HG02642 (cell line): ENCODE measurements around the gene CFAP251.

Experiments
- ATAC-seq: cut with Tn5 transposase; IDR thresholded peaks from one replicate; pipeline ENCODE4 v1.9.1; 2021; ENCODE audit warnings: mild to moderate bottlenecking; ENCODE audit not compliant: unreplicated experiment, poor library complexity

Gene CFAP251

DNA sequence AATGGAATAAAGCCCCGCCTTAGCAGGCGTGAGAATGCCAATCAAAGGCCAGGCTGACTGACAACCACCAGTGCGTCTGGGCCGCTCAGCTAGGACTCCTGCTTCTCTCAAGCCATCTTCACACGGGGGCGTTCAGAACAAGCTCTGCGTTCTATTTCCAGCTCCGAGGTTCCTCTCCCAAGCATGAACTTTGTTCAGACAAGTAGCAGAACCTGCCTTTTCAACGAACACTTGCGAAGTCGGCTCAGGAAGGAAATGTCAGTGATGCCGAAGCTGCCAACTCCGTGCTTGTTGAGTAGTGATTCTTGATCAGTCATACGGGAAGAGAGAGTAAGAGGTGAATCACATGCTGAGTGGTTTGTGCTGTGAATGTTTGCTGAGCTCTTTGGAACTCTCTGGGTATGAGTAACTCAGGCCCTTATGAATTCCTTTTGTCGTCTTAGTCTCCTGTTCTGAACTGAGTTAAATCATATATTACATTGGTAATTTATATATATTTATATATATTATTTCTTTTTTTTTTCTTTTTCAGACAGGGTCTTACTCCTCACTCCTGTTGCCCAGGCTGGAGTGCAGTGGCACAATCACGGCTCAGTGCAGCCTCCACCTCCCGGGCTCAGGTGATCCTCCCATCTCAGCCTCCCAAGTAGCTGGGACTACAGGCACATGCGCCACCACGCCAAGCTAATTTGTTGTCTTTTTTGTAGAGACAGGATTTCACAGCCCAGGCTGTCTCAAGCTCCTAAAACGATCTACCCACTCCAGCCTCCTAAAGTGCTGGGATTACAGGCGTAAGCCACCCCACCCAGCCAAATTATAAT lies 73.9 kb downstream of the CFAP251 start:
- ATAC-seq = peak; percentile 65

DNA sequence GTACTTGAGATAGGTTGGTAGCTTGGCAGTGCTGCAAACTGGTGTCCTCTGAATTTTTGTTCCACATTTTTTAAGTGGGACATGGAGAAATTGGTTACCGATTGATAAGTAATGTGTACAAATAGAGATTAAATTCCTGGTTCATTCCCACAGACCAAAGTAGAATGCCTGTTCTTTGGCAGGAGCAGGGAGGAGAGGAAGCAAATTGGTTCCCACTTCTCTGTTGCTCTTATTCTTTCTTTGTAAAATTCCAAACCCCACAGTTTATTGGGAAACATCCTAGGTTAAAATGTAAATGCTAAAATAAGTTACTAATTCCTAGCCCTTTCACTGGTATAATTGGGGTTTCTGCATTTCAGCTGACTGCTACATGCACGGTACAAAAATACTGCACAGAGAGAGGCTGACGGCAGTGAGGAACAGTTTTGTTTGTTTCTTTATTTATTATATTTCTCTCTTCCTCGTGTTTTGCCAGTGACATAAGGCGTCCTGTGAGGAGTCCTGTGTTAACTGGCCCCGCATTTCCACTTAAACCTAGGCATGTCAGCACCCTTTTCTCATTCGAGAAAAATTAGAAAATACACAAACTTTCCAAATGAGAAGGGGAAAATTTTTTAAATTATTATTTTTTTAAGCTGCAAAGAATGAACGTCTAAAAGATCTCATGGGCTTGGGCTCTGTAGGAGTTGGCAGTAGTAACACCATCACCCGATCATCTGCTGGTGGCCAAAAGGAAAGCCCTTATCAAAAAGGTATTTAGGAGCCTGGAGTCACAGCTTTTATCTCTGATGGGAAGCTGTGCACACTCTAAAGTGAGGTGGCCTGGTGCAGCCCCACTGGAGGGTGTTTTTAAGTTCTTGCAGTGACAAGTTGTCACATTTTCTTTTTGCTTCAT lies 77.9 kb downstream of the CFAP251 start:
- no peak for ATAC-seq

DNA sequence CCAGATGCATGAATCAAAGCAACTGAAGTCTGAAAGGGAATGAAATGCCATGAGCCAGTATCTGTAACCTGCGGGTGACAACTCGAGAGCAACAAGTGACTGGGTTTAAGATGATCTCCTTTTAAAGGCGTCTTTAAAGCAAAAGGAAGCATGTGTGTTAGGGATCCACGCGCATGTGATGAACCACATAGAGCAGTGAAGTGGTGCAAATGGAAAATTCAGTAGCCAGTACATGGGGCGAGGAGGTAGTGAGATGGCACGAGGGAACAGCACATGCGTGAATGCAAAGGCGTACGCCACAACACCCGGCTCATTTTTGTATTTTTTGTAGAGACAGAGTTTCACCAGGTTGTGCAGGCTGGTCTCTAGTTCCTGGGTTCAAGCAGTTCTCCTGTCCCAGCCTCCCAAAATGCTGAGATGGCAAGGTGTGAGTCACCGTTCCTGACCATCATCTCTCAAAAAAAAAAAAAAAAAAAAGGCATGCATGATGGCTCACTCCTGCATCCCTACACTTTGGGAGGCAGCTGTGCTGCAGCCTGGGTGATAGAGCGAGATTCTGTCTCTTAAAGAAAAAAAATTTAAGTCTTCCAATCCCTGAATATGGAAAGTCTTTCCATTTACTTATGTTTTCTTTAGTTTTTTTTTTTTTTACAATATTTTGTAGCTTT lies 78.7 kb downstream of the CFAP251 start:
- no peak for ATAC-seq

DNA sequence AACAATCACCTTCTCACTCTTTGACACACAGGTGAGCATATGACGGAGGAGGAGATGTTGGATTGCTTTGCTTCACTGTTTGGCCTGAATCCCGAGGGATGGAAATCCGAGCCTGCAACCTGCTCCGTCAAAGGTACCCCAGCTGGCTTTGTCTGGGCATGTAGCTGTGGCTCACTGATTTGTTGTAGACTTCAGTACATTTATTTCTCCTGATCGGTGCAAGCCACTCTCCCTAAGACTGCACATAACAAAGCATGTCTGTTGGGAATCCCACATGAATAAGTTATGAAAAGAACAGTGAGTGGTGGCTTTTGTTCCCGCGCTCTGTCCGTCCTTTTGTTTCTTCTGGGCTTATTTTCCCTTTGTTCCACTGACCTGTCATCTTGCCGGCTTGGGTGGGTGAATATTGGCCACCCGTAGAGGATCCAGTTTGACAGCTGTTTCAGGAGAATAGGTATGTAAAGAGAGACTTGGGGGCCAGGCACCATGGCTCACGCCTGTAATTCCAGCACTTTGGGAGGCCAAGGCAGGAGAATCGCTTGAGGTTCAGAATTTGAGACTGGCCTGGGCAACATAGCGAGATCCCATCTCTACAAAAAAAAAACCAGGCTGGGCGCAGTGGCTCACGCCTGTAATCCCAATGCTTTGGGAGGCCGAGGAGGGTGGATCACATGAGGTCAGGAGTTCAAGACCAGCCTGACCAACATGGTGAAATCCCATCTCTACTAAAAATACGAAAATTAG lies 83.2 kb downstream of the CFAP251 start:
- no peak for ATAC-seq

DNA sequence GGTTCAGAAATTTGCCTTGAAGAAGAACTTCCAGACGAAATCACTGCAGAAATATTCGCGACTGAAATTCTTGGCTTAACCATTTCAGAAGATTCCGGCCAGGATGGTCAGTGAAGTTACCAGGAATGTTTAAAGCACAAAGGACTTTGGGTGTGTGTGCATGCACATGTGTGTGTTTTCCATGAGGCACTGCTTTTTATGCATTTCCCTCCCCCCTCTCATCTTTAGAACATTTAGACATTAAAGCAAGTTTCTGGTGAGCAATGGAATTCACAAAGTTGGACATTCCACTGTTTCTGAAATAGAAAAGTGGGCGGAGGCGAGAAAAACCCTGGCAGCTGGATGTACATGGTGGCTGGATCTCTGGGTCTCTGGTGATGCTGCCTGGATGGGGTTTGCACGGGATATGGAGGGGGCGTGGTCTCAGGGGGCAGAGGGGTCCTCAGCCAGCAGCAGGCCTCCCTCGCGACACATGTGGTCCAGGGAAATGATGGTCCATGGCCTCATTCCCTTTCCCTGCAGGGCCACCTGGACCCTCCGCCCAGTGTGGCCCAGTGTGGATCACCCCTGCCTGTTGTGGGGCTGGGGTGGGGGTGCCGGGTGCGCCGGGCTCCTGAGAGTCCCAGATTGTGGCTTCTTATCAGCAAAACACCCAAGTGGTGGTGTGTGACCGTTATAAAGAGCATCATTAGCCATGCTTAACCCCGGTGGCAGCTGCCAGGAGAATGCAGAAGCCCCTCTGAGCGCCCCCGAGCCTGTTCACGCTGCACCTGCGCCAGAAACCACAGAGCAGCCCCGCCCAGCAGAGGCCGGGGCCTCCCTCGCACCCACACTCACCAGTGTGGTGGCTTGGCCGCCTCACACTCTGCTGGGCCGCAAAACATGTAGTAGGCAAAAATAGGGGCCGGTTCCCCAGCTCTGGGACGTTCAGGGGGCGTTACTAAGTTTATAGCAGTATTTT lies 85.5 kb downstream of the CFAP251 start:
- ATAC-seq = peak; percentile 55

DNA sequence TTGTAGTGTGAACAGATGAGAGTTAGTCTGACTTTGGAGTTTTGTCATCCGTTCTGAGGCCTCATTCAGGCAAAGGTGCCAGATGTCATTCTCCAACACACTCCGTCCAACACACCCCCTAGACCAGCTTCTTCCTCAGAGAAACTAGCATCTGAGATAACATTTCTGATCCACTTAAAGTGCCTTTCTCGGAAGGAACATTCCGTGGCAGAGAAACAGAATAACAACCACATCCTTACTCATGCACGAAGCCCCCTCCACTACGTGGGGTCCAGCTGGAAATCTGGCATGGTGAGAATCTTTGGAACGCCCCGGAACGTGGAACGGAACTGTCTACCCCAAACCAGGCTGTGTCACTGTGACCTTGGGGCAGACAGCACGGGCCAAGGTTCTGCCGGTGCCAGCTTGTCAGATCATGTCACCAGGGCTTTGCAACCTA lies 86.3 kb downstream of the CFAP251 start:
- ATAC-seq = peak; percentile 23

DNA sequence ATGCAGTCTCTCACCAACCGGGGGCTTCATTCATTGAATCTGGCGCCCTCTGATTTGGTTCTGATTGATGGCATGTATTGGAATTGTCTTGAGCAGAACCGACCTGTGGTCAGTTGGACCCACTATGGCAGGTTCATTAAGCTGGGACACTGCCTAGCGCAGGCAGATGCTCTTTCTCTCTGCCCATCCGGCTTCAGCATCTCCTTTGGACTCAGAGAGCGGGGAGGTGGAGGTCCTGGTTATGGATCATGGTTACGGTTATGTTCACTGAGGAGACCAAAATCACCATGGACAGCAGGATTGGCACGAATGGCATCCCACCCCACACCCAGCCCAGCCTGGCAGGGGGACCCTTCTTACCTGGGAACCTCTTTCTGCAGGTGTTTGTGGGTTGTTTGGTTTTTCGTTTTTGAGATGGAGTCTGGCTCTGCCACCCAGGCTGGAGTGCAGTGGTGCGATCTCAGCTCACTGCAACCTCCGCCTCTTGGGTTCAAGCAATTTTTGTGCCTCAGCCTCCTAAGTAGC lies 86.9 kb downstream of the CFAP251 start:
- ATAC-seq = no peak

DNA sequence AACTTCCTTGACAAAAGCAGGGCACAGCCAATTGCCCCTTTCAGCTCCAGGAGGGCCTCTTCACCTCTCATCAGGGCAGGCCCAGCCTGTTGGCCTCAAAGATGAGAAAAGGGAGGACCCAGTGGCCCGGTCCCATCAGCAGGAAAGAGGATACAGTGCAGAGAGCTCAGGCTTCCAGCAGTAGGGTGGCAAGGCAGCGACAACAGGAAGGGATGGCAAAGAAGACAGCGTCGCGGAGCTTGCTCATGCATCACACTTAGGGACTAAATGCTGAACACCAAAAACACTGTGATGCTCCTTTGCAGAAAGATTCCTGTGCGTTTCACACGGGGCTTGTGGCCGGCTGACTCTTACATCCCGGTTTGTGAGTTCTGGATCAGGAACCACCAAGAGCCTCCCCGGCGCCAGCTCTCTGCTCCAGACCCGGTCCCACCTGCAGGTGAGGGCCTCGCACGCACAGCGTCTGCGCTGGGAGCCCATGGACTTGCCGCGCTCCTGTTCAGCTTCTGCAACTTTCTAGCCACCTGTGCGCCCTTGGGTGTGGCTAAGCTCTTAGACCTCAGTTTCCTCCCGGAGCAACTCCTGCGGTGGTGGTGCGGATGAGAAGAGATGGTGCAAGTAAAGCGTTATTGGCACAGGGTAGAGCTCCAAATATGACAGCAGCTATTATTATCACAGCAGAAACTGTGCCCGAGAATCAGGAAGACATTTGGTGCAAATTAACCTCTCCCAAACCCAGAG lies 88.0 kb downstream of the CFAP251 start:
- no peak for ATAC-seq

DNA sequence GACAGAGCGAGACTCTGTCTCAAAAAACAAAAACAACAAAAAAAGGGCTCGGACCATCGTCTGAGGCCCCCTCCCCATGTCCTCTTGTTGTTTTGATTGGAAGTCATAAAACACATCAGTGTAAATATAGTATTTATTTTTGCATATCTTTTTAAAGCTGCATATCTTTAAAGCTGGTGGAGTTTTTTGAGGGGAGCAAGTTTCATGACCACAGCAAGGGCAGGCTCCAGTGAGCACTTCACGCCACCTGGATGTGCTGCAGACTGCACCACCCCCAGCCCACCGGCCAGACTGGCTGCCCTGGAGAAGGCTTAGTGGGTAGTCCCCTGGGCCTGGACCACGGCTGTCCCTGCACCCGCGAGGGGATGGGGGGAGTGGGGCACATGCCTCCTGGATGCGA lies 91.3 kb downstream of the CFAP251 start:
- no peak for ATAC-seq

DNA sequence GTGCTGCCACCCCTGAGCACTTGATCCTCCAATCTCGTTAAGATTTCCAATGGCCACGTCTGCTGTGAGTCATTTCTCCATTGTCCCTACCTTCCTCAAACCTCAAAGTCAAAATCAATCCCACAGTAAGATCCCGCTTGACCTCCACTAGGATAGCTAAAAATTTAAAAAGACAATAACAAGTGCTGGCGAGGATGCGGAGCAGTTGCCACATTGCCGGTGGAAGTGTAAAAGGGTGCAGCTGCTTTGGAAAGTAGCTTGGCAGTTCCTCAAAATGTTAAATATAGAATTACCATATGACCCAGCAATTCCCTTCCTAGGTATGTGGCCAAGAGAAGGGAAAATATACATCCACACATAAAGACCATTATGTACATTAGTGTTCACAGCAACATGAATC lies 93.8 kb downstream of the CFAP251 start:
- ATAC-seq = no peak

DNA sequence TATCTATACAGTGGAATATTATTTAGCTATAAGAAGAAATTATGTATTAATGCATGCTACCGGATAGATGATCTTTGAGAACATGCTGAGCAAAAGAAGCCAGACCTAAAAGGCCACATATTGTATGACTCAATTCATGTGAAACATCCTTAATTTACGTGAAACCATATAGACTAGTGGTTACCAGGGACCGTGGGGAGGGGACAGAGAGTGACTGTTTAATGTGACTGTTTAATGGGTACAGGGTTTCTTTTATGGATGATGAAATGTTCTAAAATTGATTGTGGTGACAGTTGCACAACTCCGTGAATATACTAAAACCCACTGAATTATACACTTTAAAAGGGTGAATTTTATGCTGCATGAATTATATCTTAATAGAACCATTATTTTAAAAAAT lies 94.7 kb downstream of the CFAP251 start:
- ATAC-seq = no peak

DNA sequence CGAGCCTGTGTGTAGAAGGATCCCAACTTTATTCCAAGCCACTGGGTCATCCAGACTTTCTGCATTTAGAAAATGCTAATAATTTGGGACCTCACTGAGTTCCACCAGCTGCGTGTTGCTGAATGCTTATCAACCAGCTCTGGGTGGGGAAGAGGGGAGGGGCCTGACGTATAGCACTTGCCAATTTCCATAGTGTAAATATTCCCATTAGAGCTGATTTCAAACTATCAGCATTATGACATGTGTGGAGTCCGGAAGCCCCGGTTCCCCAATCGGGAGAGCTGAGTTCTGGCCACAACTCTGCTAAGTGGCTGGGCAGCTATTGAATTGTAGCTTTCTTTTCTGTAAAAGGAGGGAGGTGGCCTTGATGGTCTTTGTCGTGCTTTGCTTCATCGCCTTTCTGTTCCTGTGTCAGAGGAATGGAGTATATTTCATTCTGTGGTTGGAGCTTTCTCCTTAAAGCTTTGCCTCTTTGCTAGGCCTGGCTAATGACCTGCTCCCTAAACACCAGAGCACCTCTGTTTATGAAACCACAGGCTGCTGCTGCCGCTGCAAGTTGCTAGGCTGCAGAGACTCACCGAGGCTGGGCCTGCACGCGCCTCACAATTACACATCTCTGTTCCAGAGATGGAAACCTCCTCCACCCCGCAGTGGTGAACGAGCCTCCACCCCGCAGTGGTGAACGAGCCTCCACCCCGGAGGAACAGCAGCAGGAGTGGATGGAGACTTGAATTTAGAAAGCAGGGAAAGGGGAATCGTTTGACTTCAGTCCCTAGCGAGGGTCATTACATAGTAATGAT lies 95.6 kb downstream of the CFAP251 start:
- no peak for ATAC-seq

DNA sequence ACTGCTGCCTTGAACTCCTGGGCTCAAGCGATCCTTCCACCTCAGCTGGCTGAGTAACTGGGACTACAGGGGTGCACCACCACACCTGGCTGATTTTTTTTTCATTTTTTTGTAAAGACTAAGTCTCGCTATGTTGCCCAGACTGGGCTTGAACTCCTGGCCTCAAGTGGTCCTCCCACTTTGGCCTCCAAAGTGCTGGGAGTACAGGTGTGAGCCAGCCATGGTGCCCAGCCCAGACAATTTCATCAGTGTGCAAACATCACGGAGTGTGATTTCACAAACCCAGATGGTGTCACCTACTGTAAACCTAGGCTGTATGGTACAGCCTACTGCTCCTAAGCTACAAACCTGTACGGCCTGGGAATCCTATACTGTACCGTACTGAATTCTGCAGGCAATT lies 96.4 kb downstream of the CFAP251 start:
- ATAC-seq = no peak

DNA sequence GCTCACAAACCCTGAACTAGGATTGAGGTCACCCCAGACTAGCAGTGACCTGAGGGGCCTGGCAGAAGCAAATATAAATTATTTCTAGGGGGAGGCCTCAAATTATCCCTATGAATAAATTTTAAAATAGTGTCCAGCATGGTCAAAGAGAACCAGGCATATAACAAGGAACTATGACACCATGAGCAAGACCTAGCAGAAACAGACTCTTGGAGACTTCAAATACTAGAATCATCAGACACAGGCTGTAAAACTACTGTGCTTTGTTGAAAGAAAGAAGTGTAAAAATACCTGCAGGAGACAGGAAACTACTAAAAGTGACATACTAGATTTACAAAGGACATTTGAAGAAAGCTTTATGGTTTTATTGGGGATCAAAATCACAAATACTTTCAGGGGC lies 100.1 kb downstream of the CFAP251 start:
- no peak for ATAC-seq

DNA sequence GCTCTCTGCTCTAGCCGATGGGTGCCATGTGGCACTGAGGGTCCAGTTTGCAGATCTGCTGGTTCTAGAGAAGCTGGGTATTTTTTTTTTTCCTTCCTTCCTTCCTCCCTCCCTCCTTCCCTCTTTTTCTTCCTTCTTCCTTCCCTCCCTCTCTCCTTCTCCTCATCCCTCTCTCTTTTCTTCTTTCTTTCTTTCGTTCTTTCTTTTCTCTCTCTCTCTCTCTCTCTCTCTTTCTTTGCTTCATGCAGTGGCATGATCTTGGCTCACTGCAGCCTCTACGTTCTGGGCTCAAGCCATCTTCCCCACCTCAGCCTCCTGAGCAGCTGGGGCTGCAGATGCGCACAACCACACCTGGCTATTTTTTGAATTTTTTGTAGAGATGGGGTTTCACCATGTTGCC lies 100.5 kb downstream of the CFAP251 start:
- no peak for ATAC-seq

DNA sequence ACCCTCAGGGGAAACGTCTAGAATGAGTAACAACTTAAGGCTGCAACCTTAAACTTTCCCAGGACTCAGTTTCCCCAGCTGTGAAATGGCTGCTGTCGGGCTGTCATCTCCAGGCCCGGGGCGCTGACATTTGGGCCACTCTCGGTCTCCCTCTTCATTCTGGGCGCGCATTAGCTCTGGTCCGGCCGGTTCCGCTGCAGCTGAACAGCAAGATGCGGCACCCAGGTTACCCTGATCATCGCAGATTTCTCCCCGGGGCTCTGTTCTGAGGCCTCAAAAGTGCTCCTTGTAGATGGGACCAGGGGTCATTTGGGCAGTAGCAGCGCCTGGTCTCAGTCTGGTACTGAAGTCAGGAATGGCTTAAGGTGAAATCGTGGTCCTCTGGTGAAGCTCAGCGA lies 102.4 kb downstream of the CFAP251 start:
- ATAC-seq = no peak

DNA sequence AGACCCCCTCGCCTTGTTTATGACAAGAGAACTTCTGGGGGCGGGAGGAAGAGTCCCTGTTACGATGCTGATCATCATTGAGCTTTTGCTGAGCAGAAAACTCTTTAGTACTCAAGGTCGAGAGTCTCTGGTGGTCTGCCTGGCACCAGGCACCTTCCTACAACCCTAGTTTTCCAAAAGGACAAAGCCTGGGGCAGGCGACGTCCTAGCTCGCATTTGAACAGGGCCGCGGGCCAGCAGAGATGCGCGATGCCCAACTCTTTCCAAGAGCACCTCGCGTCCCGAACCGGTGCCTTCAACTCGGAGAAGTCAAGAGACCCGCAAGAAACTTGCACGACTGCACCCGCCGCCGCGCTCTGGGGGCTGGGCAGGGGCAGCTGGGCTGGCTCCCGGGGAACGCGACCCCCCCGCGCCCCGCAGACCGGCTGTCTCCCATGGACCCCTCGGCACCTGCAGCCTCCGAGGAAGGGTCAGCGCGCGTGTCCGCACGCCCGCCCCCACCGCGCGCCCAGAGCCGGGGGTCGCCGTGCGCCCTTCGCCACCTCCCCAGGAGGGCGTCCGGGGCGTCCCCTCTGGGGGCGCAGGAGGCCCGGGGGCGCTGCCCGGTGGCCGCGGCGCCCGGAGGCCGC lies 102.9 kb downstream of the CFAP251 start:
- no peak for ATAC-seq
